Progenitor cell of endocrine pancreas (in vitro differentiated cells): ENCODE results near the gene PPM1H. TPM values are rescaled to one million over a fixed set of nuclear protein-coding genes. Genes with fewer than 3 reads are reported as not detected.
A peak's percentile ranks its signal among the peaks of the same experiment; 100 is the strongest.

Experiments
- DNase-seq: peaks from one replicate; pipeline ENCODE4 v3.0.0; 2021; ENCODE audit warnings: low spot score; ENCODE audit not compliant: unreplicated experiment
- H3K27ac Mint-ChIP-seq: 2 replicates; pipeline ENCODE4 v1.8.0; 2021; ENCODE audit warnings: mild to moderate bottlenecking, moderate library complexity, mixed read lengths
- H3K27me3 Mint-ChIP-seq: 2 replicates; pipeline ENCODE4 v1.8.0; 2021; ENCODE audit warnings: mixed read lengths
- H3K36me3 Mint-ChIP-seq: 2 replicates; pipeline ENCODE4 v1.8.0; 2022; ENCODE audit warnings: mixed read lengths; ENCODE audit not compliant: insufficient read depth
- H3K4me1 Mint-ChIP-seq: 2 replicates; pipeline ENCODE4 v1.8.0; 2021; ENCODE audit warnings: low read depth, mixed read lengths
- H3K4me3 Mint-ChIP-seq: 2 replicates; pipeline ENCODE4 v1.8.0; 2021; ENCODE audit warnings: low read depth, mild to moderate bottlenecking, moderate library complexity, mixed read lengths
- H3K9me3 Mint-ChIP-seq: 2 replicates; pipeline ENCODE4 v1.8.0; 2021; ENCODE audit warnings: low read depth, mixed read lengths
- total RNA-seq: library from RNA; stranded (reverse); gene quantifications from 2 replicates; pipeline ENCODE4 v1.2.1, GENCODE V29; 2021
- TF ChIP-seq, protein P1 (sequence below): fragments of 200-600 bp; sonication (generic); IDR thresholded peaks from one replicate; pipeline ENCODE4 v1.5.0; 2021; ENCODE audit warnings: antibody characterized with exemption, mild to moderate bottlenecking; ENCODE audit not compliant: unreplicated experiment

The PPM1H gene
- total RNA-seq, 1 donor from 2014 or later: 25.4 TPM

DNA sequence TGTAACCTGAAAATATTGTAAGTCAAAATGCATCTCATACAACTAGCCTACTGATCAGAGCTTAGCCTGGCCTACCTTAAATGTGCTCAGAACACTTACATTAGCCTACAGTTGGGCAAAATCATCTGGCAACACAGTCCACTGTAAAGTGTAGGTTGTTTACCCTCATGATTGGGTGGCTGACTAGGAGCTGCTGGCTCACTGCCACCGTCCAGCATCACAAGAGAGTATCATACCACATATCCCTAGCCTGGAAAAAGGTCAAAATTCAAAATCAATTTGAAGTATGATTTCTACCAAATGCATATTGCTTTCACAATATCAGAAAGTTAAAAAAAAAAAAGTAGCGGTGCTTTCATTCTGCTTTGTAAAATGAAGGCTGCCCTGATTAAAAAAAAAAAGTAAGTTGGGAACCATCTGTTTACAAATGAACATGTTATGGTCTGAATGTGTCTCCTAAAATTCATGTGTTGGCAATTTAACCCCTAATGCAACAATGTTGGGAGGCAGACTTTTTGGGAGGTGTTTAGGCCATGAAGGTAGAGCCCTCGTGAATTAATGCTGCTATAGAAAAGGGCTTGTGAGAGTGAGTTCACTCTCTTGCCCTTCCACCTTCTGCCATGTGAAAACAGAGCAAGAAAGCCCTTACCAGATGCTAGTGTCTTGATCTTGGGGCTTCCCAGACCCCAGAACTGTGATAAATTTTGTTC, 211.8 kb downstream of the PPM1H start:
- Mint-ChIP-seq H3K27me3 (no peaks in the 10 kb centered on the region), H3K4me3 (no peak overlapping the region), H3K27ac (peak overlapping the region; percentile 49), H3K36me3 (peaks cover 6% of the 10 kb centered on the region), H3K4me1 (peaks cover 27% of the 10 kb centered on the region), H3K9me3 (no peaks in the 10 kb centered on the region)
- DNase-seq: no peak
- TF ChIP-seq, protein P1, sequence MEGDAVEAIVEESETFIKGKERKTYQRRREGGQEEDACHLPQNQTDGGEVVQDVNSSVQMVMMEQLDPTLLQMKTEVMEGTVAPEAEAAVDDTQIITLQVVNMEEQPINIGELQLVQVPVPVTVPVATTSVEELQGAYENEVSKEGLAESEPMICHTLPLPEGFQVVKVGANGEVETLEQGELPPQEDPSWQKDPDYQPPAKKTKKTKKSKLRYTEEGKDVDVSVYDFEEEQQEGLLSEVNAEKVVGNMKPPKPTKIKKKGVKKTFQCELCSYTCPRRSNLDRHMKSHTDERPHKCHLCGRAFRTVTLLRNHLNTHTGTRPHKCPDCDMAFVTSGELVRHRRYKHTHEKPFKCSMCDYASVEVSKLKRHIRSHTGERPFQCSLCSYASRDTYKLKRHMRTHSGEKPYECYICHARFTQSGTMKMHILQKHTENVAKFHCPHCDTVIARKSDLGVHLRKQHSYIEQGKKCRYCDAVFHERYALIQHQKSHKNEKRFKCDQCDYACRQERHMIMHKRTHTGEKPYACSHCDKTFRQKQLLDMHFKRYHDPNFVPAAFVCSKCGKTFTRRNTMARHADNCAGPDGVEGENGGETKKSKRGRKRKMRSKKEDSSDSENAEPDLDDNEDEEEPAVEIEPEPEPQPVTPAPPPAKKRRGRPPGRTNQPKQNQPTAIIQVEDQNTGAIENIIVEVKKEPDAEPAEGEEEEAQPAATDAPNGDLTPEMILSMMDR: no peak

DNA sequence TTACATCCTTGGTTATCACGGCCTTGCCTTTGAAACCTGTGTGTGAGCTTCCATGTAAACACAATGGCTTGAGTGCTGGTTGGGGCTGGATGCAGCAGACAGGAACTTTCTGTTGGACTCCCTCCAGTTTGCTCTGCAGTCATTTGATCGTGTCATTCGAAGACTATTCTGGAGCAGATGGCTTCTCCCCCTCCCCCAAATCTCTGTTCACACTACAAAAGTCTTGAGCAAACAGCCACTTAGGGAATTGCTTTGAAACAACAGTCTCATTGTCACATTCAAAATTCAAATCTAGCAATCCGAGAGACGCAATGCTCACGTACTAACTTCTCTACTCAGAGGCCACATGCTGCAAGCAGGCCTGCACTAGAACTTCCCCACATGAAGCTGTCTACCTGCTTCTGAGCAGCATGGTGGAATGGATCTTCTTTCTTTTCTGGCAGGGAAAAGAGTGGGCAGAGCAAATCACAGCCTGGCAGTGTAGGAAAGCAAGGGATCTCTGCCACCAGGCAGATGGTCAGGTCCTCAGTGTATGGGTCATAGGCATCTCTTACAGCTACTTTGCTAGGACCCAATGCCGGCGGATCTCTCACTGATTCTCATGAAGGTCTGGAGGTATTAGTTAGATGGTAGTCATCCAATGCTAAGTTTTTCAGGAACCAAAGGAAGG, 214.2 kb downstream of the PPM1H start:
- peaks cover 6% of the 10 kb centered on the region for H3K36me3 Mint-ChIP-seq
- no peak for DNase-seq
- no peak overlapping the region for H3K4me3 Mint-ChIP-seq
- H3K27ac Mint-ChIP-seq: peak overlapping the region; percentile 81
- no peaks in the 10 kb centered on the region for H3K27me3 Mint-ChIP-seq
- peaks cover 29% of the 10 kb centered on the region for H3K4me1 Mint-ChIP-seq
- no peaks in the 10 kb centered on the region for H3K9me3 Mint-ChIP-seq
- TF ChIP-seq, protein P1: no peak

DNA sequence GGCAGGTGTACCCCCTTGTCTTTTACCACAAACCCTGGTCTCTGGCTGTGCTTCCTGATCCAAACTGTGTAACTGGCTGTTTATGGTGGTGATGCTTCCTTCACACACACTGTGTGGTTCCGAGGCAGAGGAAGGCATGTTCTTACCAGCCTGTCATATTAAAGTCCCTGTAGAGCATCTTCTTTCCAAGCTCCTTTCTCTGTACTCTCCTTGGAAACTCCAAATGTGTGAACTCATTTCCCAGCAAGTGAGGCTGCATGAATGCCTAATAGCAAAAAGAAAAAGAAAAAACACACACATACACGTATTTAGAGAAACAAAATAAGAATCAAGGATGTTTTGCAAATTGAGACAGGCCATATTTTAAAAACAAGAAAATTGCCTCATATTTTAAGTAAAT, 214.9 kb downstream of the PPM1H start:
- H3K36me3 Mint-ChIP-seq: peaks cover 6% of the 10 kb centered on the region
- no peak overlapping the region for H3K27ac Mint-ChIP-seq

DNA sequence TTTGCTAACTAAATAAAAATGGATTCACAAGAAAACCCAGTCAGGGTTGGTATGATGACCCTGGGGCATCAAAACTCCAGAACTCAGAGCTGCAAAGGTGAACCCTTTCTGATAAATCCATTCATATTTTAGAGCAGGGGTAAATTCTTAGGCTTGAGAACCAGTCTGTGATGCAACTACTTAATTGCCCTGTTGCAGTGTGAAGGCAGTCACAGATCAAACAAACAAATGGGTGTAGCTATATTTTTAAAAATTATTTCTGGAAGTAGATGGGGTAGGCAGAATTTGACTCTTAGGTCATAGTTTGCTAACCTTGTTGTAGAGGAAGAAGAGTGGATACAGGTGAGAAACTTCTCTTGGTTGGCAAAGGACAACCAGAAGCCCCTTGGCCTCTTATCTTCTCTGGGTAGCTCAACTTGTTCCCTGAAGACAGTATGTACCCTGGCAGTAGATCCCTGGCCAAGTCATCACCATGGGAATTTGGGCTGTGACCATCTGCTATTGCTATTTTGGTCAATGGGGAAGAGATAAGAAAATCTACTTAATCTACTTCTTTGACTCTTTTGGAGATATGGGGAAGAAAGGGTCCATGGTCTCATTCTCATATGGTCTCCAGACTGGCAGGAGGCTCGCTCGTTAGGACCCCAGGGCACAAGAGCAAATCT, 216.1 kb downstream of the PPM1H start:
- Mint-ChIP-seq H3K27ac (no peak overlapping the region), H3K9me3 (no peaks in the 10 kb centered on the region), H3K27me3 (no peaks in the 10 kb centered on the region), H3K36me3 (peaks cover 6% of the 10 kb centered on the region), H3K4me3 (no peak overlapping the region), H3K4me1 (peaks cover 17% of the 10 kb centered on the region)
- TF ChIP-seq, protein P1: no peak
- no peak for DNase-seq

More for the DNA sequence above, 214.9 kb downstream of the PPM1H start:
- Mint-ChIP-seq H3K4me1 (peaks cover 23% of the 10 kb centered on the region), H3K9me3 (no peaks in the 10 kb centered on the region), H3K4me3 (no peak overlapping the region), H3K27me3 (no peaks in the 10 kb centered on the region)
- no peak for DNase-seq
- TF ChIP-seq, protein P1: no peak

DNA sequence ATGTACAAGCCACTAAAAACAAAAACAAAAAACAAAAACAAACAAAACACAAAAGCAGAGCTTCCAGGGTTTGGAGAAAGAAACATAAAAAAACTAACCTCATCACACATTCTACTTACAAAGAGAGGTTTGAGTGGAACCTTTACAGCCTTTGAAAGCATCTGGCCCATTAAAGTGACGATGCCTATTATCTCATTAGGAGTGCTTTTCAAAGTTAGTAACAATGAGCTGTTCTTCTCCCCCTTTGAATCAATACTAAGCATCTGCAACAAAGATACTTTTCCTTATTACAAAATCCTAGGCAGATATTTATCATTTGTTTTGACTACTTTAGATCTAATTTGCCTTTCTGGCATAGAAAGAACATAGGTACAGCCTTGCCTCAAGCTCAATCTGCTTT, 217.3 kb downstream of the PPM1H start:
- DNase-seq: no peak

More for the DNA sequence above, 217.3 kb downstream of the PPM1H start:
- H3K27ac Mint-ChIP-seq: no peak overlapping the region
- no peak overlapping the region for H3K4me3 Mint-ChIP-seq
- H3K9me3 Mint-ChIP-seq: no peaks in the 10 kb centered on the region
- peaks cover 6% of the 10 kb centered on the region for H3K36me3 Mint-ChIP-seq
- no peaks in the 10 kb centered on the region for H3K27me3 Mint-ChIP-seq
- H3K4me1 Mint-ChIP-seq: peaks cover 15% of the 10 kb centered on the region
- TF ChIP-seq, protein P1: no peak
